Thyroid gland (tissue), 4 donors: Measurements from ENCODE around the gene RIF1. TPM values are rescaled to one million over a fixed set of nuclear protein-coding genes. Genes with fewer than 3 reads are reported as not detected.
A peak's percentile ranks its signal among the peaks of the same experiment; 100 is the strongest.

ENCODE experiments used
- DNase-seq, 2 donors: peaks; one replicate each; pipeline ENCODE4 v3.0.0-alpha.2; 2019
- H3K27ac ChIP-seq, 3 donors: fragments of 200-600 bp; sonication (generic); 1 replicate in 2 of 3; 2 replicates in 1 of 3; pipeline ENCODE4 v1.5.1; 2016 to 2019; ENCODE audit warnings: mild to moderate bottlenecking in 1 of 3, moderate library complexity in 1 of 3
- H3K27me3 ChIP-seq: fragments of 200-600 bp; sonication (generic); one replicate; pipeline ENCODE4 v1.5.1; 2019
- H3K36me3 ChIP-seq, 2 donors: fragments of 200-600 bp; sonication (generic); one replicate each; pipeline ENCODE4 v1.5.1; 2016 to 2019
- H3K4me1 ChIP-seq, 2 donors: fragments of 200-600 bp; sonication (generic); one replicate each; pipeline ENCODE4 v1.5.1; 2017 to 2019
- H3K4me3 ChIP-seq, 3 donors: fragments of 200-600 bp; sonication (generic); replicated peaks in 1 of 3; 1 replicate in 2 of 3; 2 replicates in 1 of 3; pipeline ENCODE4 v1.5.1; 2016; ENCODE audit warnings: mild to moderate bottlenecking in 1 of 3
- H3K9me3 ChIP-seq: fragments of 200-600 bp; sonication (generic); one replicate; pipeline ENCODE4 v1.5.1; 2017
- CTCF ChIP-seq, 6 experiments: fragments of 200-600 bp in 3 of 6; fragments of 450-650 bp in 3 of 6; sonication (generic) in 3 of 6; IDR thresholded peaks; one replicate each; pipeline ENCODE4 v1.5.1; 2016 to 2019; ENCODE audit warnings: antibody characterized with exemption in 6 of 6, mild to moderate bottlenecking in 2 of 6, inconsistent platforms in 1 of 6, moderate library complexity in 1 of 6
- POLR2A ChIP-seq, 2 donors: fragments of 450-650 bp; IDR thresholded peaks; one replicate each; pipeline ENCODE4 v1.6.1; 2017; ENCODE audit warnings: antibody characterized with exemption in 2 of 2, mild to moderate bottlenecking in 2 of 2, moderate library complexity in 1 of 2
- WGBS, 2 donors: methylation state at CpG; one replicate each; pipeline ENCODE4 v1.1.5; 2017; 5-methylcytosine and 5-hydroxymethylcytosine counted together
- intact Hi-C: fragments of 100-400 bp; cut with DNase I; formaldehyde crosslinking; loops from one replicate; pipeline ENCODE4 v1.15.1; 2023
- total RNA-seq, 4 donors: library from RNA; depleted of rRNA; stranded (reverse); fragments of >200 nt; gene quantifications; one replicate each; pipeline ENCODE4 v1.2.3, GENCODE V29; 2016

Gene RIF1
- 10 to 100 TPM; 37.1 to 54.8 (median 45.3) TPM for total RNA-seq

- Histone ChIP-seq H3K36me3 (peaks cover 0 to 7% of the 10 kb centered on the region in 2 donors), H3K4me3 (peak within 1 kb of the TSS; percentile 72 to 94 (median 77)), H3K4me1 (peaks cover 11 to 13% of the 10 kb centered on the region in 2 donors), H3K27me3 (no peaks in the 10 kb centered on the region), H3K9me3 (no peaks in the 10 kb centered on the region), H3K27ac (peak within 1 kb of the TSS; percentile 87 to 99 (median 91))
- TF ChIP-seq CTCF (IDR thresholded peaks at IDR 0.05) (peak; percentile 23 to 70 (median 66)), POLR2A (IDR thresholded peaks at IDR 0.05) (peak in 1 of 2 donors; percentile 61)
- intact Hi-C loops = no loop called here
- 1 to 3% methylated on average over 20 to 30 of the region's 65 CpGs for WGBS, 2 donors
- peak; percentile 85 to 90 for DNase-seq
Observed at GRCh38 chr2:151409601-151410484, at the start of gene RIF1. TSS of gene RIF1 (plus strand) at chr2:151409902. CDS start at chr2:151410424, 522 bp downstream.

GRCh38 chr2:151361674-151362370 lies 47.9 kb upstream of the RIF1 start:
- intact Hi-C loops = no loop called here
- Histone ChIP-seq H3K36me3 (no peaks in the 10 kb centered on the region), H3K9me3 (no peaks in the 10 kb centered on the region), H3K27ac (no peak overlapping the region), H3K4me1 (no peaks in the 10 kb centered on the region), H3K4me3 (no peak overlapping the region), H3K27me3 (no peaks in the 10 kb centered on the region)
- no peak for TF ChIP-seq POLR2A (IDR thresholded peaks at IDR 0.05)
- TF ChIP-seq CTCF (IDR thresholded peaks at IDR 0.05) = no peak
- 89 to 90% methylated on average over 3 of the region's 3 CpGs for WGBS, 2 donors
- no peak for DNase-seq

GRCh38 chr2:151363709-151364108 lies 46.0 kb upstream of the RIF1 start:
- Histone ChIP-seq H3K27me3 (no peaks in the 10 kb centered on the region), H3K9me3 (no peaks in the 10 kb centered on the region), H3K4me3 (no peak overlapping the region), H3K27ac (no peak overlapping the region), H3K4me1 (no peaks in the 10 kb centered on the region), H3K36me3 (no peaks in the 10 kb centered on the region)
- 60 to 83% methylated on average over 8 of the region's 8 CpGs for WGBS, 2 donors
- no peak for DNase-seq
- intact Hi-C loops = no loop called here
- TF ChIP-seq CTCF (IDR thresholded peaks at IDR 0.05) (no peak), POLR2A (IDR thresholded peaks at IDR 0.05) (no peak)

GRCh38 chr2:151367571-151367970 lies 42.1 kb upstream of the RIF1 start:
- no peak overlapping the region for H3K27ac ChIP-seq
- no peaks in the 10 kb centered on the region for H3K36me3 ChIP-seq
- intact Hi-C loops = no loop called here
- H3K9me3 ChIP-seq = no peaks in the 10 kb centered on the region
- DNase-seq = no peak
- no peaks in the 10 kb centered on the region for H3K27me3 ChIP-seq
- no peaks in the 10 kb centered on the region for H3K4me1 ChIP-seq
- 88 to 91% methylated on average over 2 of the region's 2 CpGs for WGBS, 2 donors
- TF ChIP-seq POLR2A (IDR thresholded peaks at IDR 0.05) (no peak), CTCF (IDR thresholded peaks at IDR 0.05) (no peak)
- H3K4me3 ChIP-seq = no peak overlapping the region

- TF ChIP-seq POLR2A (IDR thresholded peaks at IDR 0.05) (no peak), CTCF (IDR thresholded peaks at IDR 0.05) (no peak)
- intact Hi-C loops = no loop called here
- no peak overlapping the region for H3K4me3 ChIP-seq
- H3K27ac ChIP-seq = no peak overlapping the region
- H3K27me3 ChIP-seq = no peaks in the 10 kb centered on the region
- no peaks in the 10 kb centered on the region for H3K36me3 ChIP-seq
- no peak for DNase-seq
- no peaks in the 10 kb centered on the region for H3K9me3 ChIP-seq
- 70 to 71% methylated on average over 3 of the region's 3 CpGs for WGBS, 2 donors
- H3K4me1 ChIP-seq = no peaks in the 10 kb centered on the region
Observed at GRCh38 chr2:151374436-151374835, 35.3 kb upstream of the RIF1 start.
